Ishikawa (cell line): ENCODE measurements around the gene CERT1.

Experiments used
- CEBPB ChIP-seq: IDR thresholded peaks from 2 replicates; pipeline ENCODE4 v1.6.1; 2012
- CREB1 ChIP-seq: IDR thresholded peaks from 2 replicates; pipeline ENCODE4 v1.6.1; 2012; ENCODE audit warnings: low read depth
- EGR1 ChIP-seq: IDR thresholded peaks from 2 replicates; pipeline ENCODE4 v1.6.1; 2012
- EP300 ChIP-seq: IDR thresholded peaks from 2 replicates; pipeline ENCODE4 v1.6.1; 2012; ENCODE audit warnings: borderline replicate concordance
- FOXM1 ChIP-seq: IDR thresholded peaks from 2 replicates; pipeline ENCODE4 v1.6.1; 2012; ENCODE audit warnings: low read depth, borderline replicate concordance
- NFIC ChIP-seq: IDR thresholded peaks from 2 replicates; pipeline ENCODE4 v1.6.1; 2012
- RAD21 ChIP-seq: IDR thresholded peaks from 2 replicates; pipeline ENCODE4 v1.6.1; 2012; ENCODE audit warnings: low read depth
- TAF1 ChIP-seq: IDR thresholded peaks from 2 replicates; pipeline ENCODE4 v1.6.1; 2012; ENCODE audit warnings: low read depth, mild to moderate bottlenecking
- TCF12 ChIP-seq: IDR thresholded peaks from 2 replicates; pipeline ENCODE4 v1.6.1; 2012; ENCODE audit warnings: low read depth
- TEAD4 ChIP-seq: IDR thresholded peaks from 2 replicates; pipeline ENCODE4 v1.6.1; 2012
- YY1 ChIP-seq: IDR thresholded peaks from 2 replicates; pipeline ENCODE4 v1.6.1; 2012; ENCODE audit warnings: low read depth
- ZBTB7A ChIP-seq: IDR thresholded peaks from 2 replicates; pipeline ENCODE4 v1.6.1; 2012; ENCODE audit warnings: low read depth
- TF ChIP-seq, protein P1 (sequence below): IDR thresholded peaks from 2 replicates; pipeline ENCODE4 v1.6.1; 2012
- TF ChIP-seq, protein P2 (sequence below): IDR thresholded peaks from 2 replicates; pipeline ENCODE4 v1.6.1; 2012; ENCODE audit warnings: low read depth, mild to moderate bottlenecking
- TF ChIP-seq, protein P3 (sequence below): IDR thresholded peaks from 2 replicates; pipeline ENCODE4 v1.6.1; 2012

CERT1 gene

DNA sequence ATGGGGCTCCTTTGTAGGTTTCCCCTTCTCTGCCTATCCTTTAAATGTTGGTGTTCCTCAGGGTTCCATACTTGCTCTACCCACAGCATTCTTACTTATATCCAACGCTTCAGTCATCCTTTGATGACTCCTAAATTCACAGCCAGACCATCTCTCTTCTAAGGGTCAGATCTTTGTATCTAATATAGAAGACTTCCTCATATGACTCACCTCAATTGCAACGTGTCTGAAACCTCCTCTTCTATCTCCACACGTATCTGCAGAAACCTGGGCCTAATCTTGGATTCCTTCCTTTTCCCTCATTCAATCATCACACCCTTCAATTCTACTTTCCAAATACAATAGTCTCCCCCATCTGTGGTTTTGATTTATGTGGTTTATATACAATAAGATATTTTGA, 106.1 kb downstream of the CERT1 start:
- TF ChIP-seq EP300, result no peak

DNA sequence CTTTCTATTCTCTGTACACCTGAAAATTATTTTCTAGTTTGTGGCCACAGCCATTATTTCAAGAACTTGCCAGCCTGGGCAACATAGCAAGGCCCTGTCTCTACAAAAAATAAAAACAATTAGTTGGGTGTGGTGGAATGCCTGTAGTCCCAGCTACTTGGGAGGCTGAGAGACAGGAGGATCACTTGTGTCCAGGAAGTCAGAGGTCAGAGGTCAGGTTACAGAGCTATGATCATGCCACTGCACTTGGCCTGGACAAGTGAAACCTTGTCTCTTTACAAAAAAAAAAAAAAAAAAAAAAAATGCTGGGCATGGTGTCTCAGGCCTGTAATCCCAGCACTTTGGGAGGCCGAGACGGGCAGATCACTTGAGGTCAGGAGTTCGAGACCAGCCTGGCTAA, 116.2 kb downstream of the CERT1 start:
- TF ChIP-seq TCF12, result no peak
- TF ChIP-seq EP300, result no peak
- no peak for TF ChIP-seq FOXM1
- TF ChIP-seq, protein P1, sequence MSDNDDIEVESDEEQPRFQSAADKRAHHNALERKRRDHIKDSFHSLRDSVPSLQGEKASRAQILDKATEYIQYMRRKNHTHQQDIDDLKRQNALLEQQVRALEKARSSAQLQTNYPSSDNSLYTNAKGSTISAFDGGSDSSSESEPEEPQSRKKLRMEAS, result no peak
- no peak for TF ChIP-seq TEAD4
- TF ChIP-seq RAD21, result no peak
- TF ChIP-seq NFIC, result no peak
- no peak for TF ChIP-seq YY1
- TF ChIP-seq ZBTB7A, result no peak
- TF ChIP-seq EGR1, result no peak

DNA sequence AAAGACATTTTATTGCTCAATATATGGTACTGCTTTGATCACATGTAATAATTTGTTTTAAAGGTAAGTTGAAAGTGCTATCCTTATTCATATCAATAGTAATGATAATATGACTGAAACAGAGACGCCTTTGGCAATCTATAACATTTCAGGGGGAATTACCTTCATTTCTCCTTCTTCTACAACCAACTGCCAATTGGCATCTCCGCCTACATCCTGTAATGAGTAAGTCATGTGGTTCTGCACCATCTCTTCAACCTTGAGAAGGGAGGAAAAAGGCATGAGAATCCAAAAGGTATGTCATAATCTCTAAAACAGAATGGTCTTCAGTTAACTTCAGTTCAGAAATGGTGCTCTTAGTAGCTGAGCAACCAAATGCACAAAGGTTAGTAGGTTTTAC, 122.0 kb downstream of the CERT1 start:
- no peak for TF ChIP-seq CEBPB
- no peak for TF ChIP-seq NFIC
- TF ChIP-seq, protein P1, result no peak
- TF ChIP-seq, protein P2, sequence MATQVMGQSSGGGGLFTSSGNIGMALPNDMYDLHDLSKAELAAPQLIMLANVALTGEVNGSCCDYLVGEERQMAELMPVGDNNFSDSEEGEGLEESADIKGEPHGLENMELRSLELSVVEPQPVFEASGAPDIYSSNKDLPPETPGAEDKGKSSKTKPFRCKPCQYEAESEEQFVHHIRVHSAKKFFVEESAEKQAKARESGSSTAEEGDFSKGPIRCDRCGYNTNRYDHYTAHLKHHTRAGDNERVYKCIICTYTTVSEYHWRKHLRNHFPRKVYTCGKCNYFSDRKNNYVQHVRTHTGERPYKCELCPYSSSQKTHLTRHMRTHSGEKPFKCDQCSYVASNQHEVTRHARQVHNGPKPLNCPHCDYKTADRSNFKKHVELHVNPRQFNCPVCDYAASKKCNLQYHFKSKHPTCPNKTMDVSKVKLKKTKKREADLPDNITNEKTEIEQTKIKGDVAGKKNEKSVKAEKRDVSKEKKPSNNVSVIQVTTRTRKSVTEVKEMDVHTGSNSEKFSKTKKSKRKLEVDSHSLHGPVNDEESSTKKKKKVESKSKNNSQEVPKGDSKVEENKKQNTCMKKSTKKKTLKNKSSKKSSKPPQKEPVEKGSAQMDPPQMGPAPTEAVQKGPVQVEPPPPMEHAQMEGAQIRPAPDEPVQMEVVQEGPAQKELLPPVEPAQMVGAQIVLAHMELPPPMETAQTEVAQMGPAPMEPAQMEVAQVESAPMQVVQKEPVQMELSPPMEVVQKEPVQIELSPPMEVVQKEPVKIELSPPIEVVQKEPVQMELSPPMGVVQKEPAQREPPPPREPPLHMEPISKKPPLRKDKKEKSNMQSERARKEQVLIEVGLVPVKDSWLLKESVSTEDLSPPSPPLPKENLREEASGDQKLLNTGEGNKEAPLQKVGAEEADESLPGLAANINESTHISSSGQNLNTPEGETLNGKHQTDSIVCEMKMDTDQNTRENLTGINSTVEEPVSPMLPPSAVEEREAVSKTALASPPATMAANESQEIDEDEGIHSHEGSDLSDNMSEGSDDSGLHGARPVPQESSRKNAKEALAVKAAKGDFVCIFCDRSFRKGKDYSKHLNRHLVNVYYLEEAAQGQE, result no peak
- no peak for TF ChIP-seq EP300
- no peak for TF ChIP-seq TAF1
- TF ChIP-seq RAD21, result no peak
- no peak for TF ChIP-seq YY1
- no peak for TF ChIP-seq ZBTB7A
- TF ChIP-seq, protein P3, sequence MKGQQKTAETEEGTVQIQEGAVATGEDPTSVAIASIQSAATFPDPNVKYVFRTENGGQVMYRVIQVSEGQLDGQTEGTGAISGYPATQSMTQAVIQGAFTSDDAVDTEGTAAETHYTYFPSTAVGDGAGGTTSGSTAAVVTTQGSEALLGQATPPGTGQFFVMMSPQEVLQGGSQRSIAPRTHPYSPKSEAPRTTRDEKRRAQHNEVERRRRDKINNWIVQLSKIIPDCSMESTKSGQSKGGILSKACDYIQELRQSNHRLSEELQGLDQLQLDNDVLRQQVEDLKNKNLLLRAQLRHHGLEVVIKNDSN, result no peak
- no peak for TF ChIP-seq TEAD4

DNA sequence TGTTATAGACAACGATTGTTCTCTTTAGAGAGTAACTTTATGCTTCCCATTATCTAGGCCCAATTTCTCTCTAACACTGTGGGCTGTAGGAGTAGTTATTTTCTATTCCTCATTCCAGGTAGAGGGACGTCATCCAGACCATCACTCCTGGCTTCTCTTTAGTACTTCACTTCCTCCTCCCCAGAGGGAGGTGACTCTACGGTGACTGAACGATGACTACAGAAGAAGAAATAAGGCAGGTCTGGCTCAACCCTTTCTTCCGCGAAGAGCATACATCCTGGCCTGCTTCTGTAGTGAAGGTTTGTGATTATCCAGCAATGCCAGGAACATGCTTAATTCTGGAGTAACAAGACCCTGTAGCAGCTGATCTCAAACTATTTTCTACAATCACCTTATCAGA, 123.6 kb downstream of the CERT1 start:
- TF ChIP-seq TCF12, result no peak
- no peak for TF ChIP-seq TEAD4
- TF ChIP-seq FOXM1, result no peak
- TF ChIP-seq ZBTB7A, result no peak
- no peak for TF ChIP-seq NFIC
- no peak for TF ChIP-seq CEBPB

DNA sequence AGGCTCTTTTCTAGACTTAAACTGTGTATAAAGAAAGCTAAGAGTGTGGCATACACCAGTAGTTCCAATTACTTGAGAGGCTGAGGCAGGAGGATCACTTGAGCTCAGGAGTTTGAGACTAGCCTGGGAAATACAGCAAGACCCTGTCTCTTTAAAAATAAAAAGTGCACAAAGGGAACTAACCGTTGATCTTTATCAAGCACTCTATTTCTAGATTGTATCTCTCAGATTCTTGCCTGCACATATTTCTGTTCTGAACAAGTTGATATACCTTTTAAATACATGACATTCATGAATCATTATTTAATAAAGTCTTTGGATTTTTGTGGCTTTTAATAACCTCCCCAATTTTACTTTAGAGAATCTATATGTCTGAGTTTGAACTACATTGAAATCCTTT, 127.2 kb downstream of the CERT1 start:
- no peak for TF ChIP-seq CREB1
- TF ChIP-seq, protein P1, result no peak

DNA sequence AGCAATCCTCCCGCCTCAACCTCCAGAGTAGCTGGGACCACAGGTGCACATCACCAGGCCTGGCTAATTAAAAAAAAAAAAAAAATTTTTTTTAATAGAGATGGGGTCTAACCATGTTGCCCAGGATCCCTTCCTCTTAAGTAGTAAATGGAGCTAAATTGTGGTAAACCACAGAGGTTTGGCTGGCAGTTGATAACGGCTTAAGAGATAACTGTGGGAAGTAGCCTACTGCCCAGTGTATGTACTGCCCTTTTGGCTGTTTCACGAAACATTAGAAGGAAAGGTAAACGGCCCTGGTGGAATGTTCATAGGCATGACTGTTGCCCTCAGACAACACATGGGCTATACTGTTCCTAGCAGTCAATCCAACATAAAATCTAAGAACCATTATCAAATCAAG, 130.0 kb downstream of the CERT1 start:
- TF ChIP-seq RAD21 (no peak), YY1 (no peak)

DNA sequence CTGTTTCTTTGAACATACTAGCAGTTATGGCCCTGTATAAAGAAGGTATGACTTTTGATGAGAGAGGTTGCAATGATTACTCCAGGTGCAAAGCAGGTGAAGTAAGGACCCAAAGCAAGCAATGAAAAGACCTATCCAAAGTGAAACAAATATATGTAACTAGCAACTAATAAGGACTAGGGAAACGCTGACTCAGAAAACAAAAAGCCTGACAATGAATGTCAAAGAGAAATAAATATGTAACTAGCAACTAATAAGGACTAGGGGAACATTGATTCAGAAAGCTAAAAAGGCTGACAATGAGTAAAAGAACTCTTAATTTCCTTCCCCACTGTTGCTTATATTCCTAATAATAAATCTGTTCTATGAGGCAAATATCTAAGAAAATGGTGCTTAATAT, 131.3 kb downstream of the CERT1 start:
- TF ChIP-seq RAD21, result no peak
- TF ChIP-seq CEBPB, result no peak
- TF ChIP-seq YY1, result no peak
- TF ChIP-seq, protein P1, result no peak
- TF ChIP-seq NFIC, result no peak
- no peak for TF ChIP-seq EGR1
- TF ChIP-seq TEAD4, result no peak
- no peak for TF ChIP-seq CREB1
- no peak for TF ChIP-seq TCF12
- TF ChIP-seq EP300, result no peak

DNA sequence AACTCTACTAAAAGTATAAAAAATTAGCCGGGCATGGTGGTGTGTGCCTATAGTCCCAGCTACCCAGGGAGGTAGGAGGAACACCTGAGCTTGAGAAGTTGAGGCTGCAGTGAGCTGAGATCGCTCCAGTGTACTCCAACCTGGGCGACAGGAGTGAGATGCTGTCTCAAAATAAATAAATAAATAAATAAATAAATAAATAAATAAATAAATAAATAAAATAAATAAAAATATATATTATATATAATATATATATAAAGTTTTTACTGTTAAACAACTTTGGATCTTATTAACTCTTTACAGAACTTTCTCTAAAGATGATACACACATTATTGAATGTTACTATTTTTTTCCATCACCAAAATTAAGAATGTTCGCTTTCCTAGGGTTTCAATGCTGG, 136.0 kb downstream of the CERT1 start:
- TF ChIP-seq CREB1, result no peak
- no peak for TF ChIP-seq TAF1
- TF ChIP-seq TEAD4, result no peak
- TF ChIP-seq EP300, result no peak
- TF ChIP-seq, protein P2, result no peak
- TF ChIP-seq, protein P1, result no peak
- TF ChIP-seq TCF12, result no peak
- TF ChIP-seq ZBTB7A, result no peak
- TF ChIP-seq RAD21, result no peak
- no peak for TF ChIP-seq YY1
- no peak for TF ChIP-seq FOXM1
- TF ChIP-seq EGR1, result no peak
- TF ChIP-seq, protein P3, result no peak
- TF ChIP-seq NFIC, result no peak
- TF ChIP-seq CEBPB, result no peak
